GM12878 (cell line): ENCODE data around the gene ARHGEF10L.

ENCODE experiments used
- BMI1 ChIP-seq: fragments of 450-650 bp; IDR thresholded peaks from 2 replicates; pipeline ENCODE4 v1.6.1; 2016; ENCODE audit warnings: mild to moderate bottlenecking, moderate library complexity, borderline replicate concordance
- POLR2A ChIP-seq: IDR thresholded peaks from 2 replicates; pipeline ENCODE4 v1.6.1; 2011; ENCODE audit warnings: low read depth, mild to moderate bottlenecking, low read length
- TF ChIP-seq, protein P1 (sequence below): fragments of 450-650 bp; IDR thresholded peaks from 2 replicates; pipeline ENCODE4 v1.6.1; 2017; ENCODE audit warnings: mild to moderate bottlenecking, moderate library complexity
- TF ChIP-seq, protein P2 (sequence below), 3 experiments: IDR thresholded peaks in 2 of 3; conservative IDR thresholded peaks in 1 of 3; 2 replicates each; pipeline ENCODE4 v1.5.1; 2011; ENCODE audit warnings: low read depth in 3 of 3, low read length in 3 of 3, mild to moderate bottlenecking in 3 of 3, control low read depth in 2 of 3, moderate library complexity in 2 of 3, inconsistent platforms in 1 of 3, mixed read lengths in 1 of 3; ENCODE audit not compliant: control insufficient read depth in 2 of 3, insufficient read depth in 1 of 3; ENCODE audit errors: extremely low read depth in 1 of 3

DNA sequence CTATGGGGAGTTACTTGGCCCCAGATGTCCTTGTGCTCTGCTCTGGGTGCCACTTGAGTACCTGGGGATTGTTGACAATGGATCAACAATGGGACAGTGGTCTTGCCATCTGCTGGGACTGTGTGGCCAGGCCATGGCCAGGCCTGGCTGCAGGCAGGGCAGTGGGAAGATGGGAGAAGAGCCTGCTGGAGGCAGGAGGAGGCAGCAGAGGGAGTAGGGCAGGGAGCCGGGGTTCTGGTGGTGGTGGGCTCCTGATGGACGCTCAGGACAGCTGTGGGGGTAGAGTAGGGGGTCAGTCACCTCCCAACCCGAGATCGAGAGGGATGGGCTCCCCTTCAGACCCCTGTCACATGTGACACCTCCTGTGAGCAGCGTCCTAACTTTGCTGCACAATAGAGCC lies 81.0 kb downstream of the ARHGEF10L start:
- TF ChIP-seq BMI1, result no peak
- TF ChIP-seq, protein P1, sequence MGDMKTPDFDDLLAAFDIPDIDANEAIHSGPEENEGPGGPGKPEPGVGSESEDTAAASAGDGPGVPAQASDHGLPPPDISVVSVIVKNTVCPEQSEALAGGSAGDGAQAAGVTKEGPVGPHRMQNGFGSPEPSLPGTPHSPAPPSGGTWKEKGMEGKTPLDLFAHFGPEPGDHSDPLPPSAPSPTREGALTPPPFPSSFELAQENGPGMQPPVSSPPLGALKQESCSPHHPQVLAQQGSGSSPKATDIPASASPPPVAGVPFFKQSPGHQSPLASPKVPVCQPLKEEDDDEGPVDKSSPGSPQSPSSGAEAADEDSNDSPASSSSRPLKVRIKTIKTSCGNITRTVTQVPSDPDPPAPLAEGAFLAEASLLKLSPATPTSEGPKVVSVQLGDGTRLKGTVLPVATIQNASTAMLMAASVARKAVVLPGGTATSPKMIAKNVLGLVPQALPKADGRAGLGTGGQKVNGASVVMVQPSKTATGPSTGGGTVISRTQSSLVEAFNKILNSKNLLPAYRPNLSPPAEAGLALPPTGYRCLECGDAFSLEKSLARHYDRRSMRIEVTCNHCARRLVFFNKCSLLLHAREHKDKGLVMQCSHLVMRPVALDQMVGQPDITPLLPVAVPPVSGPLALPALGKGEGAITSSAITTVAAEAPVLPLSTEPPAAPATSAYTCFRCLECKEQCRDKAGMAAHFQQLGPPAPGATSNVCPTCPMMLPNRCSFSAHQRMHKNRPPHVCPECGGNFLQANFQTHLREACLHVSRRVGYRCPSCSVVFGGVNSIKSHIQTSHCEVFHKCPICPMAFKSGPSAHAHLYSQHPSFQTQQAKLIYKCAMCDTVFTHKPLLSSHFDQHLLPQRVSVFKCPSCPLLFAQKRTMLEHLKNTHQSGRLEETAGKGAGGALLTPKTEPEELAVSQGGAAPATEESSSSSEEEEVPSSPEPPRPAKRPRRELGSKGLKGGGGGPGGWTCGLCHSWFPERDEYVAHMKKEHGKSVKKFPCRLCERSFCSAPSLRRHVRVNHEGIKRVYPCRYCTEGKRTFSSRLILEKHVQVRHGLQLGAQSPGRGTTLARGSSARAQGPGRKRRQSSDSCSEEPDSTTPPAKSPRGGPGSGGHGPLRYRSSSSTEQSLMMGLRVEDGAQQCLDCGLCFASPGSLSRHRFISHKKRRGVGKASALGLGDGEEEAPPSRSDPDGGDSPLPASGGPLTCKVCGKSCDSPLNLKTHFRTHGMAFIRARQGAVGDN, result no peak
- no peak for TF ChIP-seq POLR2A
- TF ChIP-seq, protein P2, sequence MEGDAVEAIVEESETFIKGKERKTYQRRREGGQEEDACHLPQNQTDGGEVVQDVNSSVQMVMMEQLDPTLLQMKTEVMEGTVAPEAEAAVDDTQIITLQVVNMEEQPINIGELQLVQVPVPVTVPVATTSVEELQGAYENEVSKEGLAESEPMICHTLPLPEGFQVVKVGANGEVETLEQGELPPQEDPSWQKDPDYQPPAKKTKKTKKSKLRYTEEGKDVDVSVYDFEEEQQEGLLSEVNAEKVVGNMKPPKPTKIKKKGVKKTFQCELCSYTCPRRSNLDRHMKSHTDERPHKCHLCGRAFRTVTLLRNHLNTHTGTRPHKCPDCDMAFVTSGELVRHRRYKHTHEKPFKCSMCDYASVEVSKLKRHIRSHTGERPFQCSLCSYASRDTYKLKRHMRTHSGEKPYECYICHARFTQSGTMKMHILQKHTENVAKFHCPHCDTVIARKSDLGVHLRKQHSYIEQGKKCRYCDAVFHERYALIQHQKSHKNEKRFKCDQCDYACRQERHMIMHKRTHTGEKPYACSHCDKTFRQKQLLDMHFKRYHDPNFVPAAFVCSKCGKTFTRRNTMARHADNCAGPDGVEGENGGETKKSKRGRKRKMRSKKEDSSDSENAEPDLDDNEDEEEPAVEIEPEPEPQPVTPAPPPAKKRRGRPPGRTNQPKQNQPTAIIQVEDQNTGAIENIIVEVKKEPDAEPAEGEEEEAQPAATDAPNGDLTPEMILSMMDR (IDR thresholded peaks at IDR 0.05 in 2 of 3, conservative IDR thresholded peaks at IDR 0.05 in 1 of 3; ENCODE audit: control insufficient read depth in 2 of 3, extremely low read depth in 1 of 3, insufficient read depth in 1 of 3, low read depth in 3 of 3, low read length in 3 of 3), result no peak
